H9 (cell line): ENCODE data around the gene TTC39B. TPM values are rescaled to one million over a fixed set of nuclear protein-coding genes. Genes with fewer than 3 reads are reported as not detected.

Experiments used
- DNase-seq: peaks from one replicate; pipeline ENCODE4 v3.0.0-alpha.2; 2017
- H2AFZ ChIP-seq: one replicate; pipeline ENCODE4 v1.6.1; 2013; ENCODE audit warnings: mild to moderate bottlenecking, low read length, control low read depth, moderate library complexity
- H2AK5ac ChIP-seq: 2 replicates; pipeline ENCODE4 v1.6.1; 2013; ENCODE audit warnings: low read length, control low read depth, mixed read lengths; ENCODE audit not compliant: insufficient read length
- H2BK120ac ChIP-seq: one replicate; pipeline ENCODE4 v1.6.1; 2013; ENCODE audit warnings: low read depth, mild to moderate bottlenecking, low read length, control low read depth, inconsistent platforms; ENCODE audit not compliant: poor library complexity, severe bottlenecking
- H2BK12ac ChIP-seq: 2 replicates; pipeline ENCODE4 v1.6.1; 2013; ENCODE audit warnings: low read length, control low read depth, mixed read lengths, low read depth; ENCODE audit not compliant: insufficient read length
- H2BK15ac ChIP-seq: 2 replicates; pipeline ENCODE4 v1.6.1; 2013; ENCODE audit warnings: low read depth, low read length, control low read depth
- H2BK20ac ChIP-seq: one replicate; pipeline ENCODE4 v1.6.1; 2013; ENCODE audit warnings: low read depth, mild to moderate bottlenecking, low read length, control low read depth, inconsistent platforms; ENCODE audit not compliant: poor library complexity, severe bottlenecking
- H2BK5ac ChIP-seq: 2 replicates; pipeline ENCODE4 v1.6.1; 2013; ENCODE audit warnings: low read length, control low read depth, mixed read lengths; ENCODE audit not compliant: insufficient read length
- H3K14ac ChIP-seq: 2 replicates; pipeline ENCODE4 v1.6.1; 2013; ENCODE audit warnings: low read length, control low read depth; ENCODE audit not compliant: insufficient read depth
- H3K18ac ChIP-seq: 2 replicates; pipeline ENCODE4 v1.6.1; 2013; ENCODE audit warnings: low read depth, mild to moderate bottlenecking, mixed read lengths, low read length, control low read depth; ENCODE audit not compliant: insufficient read length
- H3K23ac ChIP-seq: 2 replicates; pipeline ENCODE4 v1.6.1; 2013; ENCODE audit warnings: low read length, control low read depth, mixed read lengths, low read depth; ENCODE audit not compliant: insufficient read length
- H3K23me2 ChIP-seq: 2 replicates; pipeline ENCODE4 v1.6.1; 2013; ENCODE audit warnings: low read depth, mild to moderate bottlenecking, mixed read lengths, low read length, control low read depth; ENCODE audit not compliant: insufficient read length, poor library complexity, severe bottlenecking
- H3K27ac ChIP-seq: 2 replicates; pipeline ENCODE4 v1.5.1; 2013; ENCODE audit warnings: low read length, control low read depth, mixed read lengths, low read depth; ENCODE audit not compliant: insufficient read length
- H3K27me3 ChIP-seq: 2 replicates; pipeline ENCODE4 v1.6.1; 2013; ENCODE audit warnings: low read length, control low read depth, inconsistent platforms; ENCODE audit not compliant: insufficient read depth
- H3K4ac ChIP-seq: 2 replicates; pipeline ENCODE4 v1.6.1; 2013; ENCODE audit warnings: low read depth, mild to moderate bottlenecking, control low read depth, inconsistent platforms, low read length, moderate library complexity
- H3K4me1 ChIP-seq: 2 replicates; pipeline ENCODE4 v1.6.1; 2013; ENCODE audit warnings: low read length, control low read depth, inconsistent platforms; ENCODE audit not compliant: insufficient read depth
- H3K4me2 ChIP-seq: 2 replicates; pipeline ENCODE4 v1.6.1; 2013; ENCODE audit warnings: low read length, control low read depth, mixed read lengths; ENCODE audit not compliant: insufficient read length, insufficient read depth
- H3K56ac ChIP-seq: 2 replicates; pipeline ENCODE4 v1.6.1; 2013; ENCODE audit warnings: low read depth, mild to moderate bottlenecking, mixed read lengths, low read length, control low read depth; ENCODE audit not compliant: insufficient read length
- H3K79me1 ChIP-seq: 2 replicates; pipeline ENCODE4 v1.6.1; 2013; ENCODE audit warnings: low read depth, mild to moderate bottlenecking, moderate library complexity, low read length, control low read depth, inconsistent platforms; ENCODE audit not compliant: insufficient read depth, poor library complexity, severe bottlenecking
- H3K79me2 ChIP-seq: 2 replicates; pipeline ENCODE4 v1.6.1; 2013; ENCODE audit warnings: low read length, control low read depth, inconsistent platforms; ENCODE audit not compliant: insufficient read depth
- H3K9ac ChIP-seq: 2 replicates; pipeline ENCODE4 v1.6.1; 2013; ENCODE audit warnings: low read length, control low read depth, mixed read lengths; ENCODE audit not compliant: insufficient read length; ENCODE audit errors: extremely low read depth
- H3K9me3 ChIP-seq: one replicate; pipeline ENCODE4 v1.6.1; 2013; ENCODE audit warnings: low read depth, low read length, inconsistent platforms; ENCODE audit not compliant: control insufficient read depth
- H3T11ph ChIP-seq: one replicate; pipeline ENCODE4 v1.6.1; 2013; ENCODE audit warnings: mild to moderate bottlenecking, low read length, control low read depth, inconsistent platforms
- H4K20me1 ChIP-seq: one replicate; pipeline ENCODE4 v1.6.1; 2013; ENCODE audit not compliant: control insufficient read depth, insufficient read length, insufficient read depth
- H4K5ac ChIP-seq: 2 replicates; pipeline ENCODE4 v1.6.1; 2013; ENCODE audit warnings: low read depth, mild to moderate bottlenecking, mixed read lengths, low read length, control low read depth; ENCODE audit not compliant: insufficient read length
- H4K8ac ChIP-seq: replicated peaks from 2 replicates; pipeline ENCODE4 v1.6.1; 2013; ENCODE audit warnings: low read length, control low read depth, mixed read lengths, low read depth; ENCODE audit not compliant: insufficient read length
- H4K91ac ChIP-seq: 2 replicates; pipeline ENCODE4 v1.6.1; 2013; ENCODE audit warnings: low read depth, mild to moderate bottlenecking, moderate library complexity, mixed read lengths, low read length, control low read depth; ENCODE audit not compliant: insufficient read length
- H3K27ac Mint-ChIP-seq, 3 experiments: 2 replicates in 2 of 3; 3 replicates in 1 of 3; pipeline ENCODE4 v1.8.0; 2020 to 2021; ENCODE audit warnings: mixed read lengths in 3 of 3, mild to moderate bottlenecking in 1 of 3, moderate library complexity in 1 of 3
- H3K27me3 Mint-ChIP-seq: 2 replicates; pipeline ENCODE4 v1.8.0; 2021; ENCODE audit warnings: low read depth, mild to moderate bottlenecking, moderate library complexity, mixed read lengths
- H3K36me3 Mint-ChIP-seq, 3 experiments: 2 replicates in 2 of 3; 3 replicates in 1 of 3; pipeline ENCODE4 v1.8.0; 2020 to 2021; ENCODE audit warnings: low read depth in 3 of 3, mixed read lengths in 3 of 3; ENCODE audit not compliant: insufficient read depth in 1 of 3
- H3K4me1 Mint-ChIP-seq, 2 experiments: 2 replicates each; pipeline ENCODE4 v1.8.0; 2020; ENCODE audit warnings: mixed read lengths in 2 of 2
- H3K4me3 Mint-ChIP-seq, 2 experiments: 2 replicates in 1 of 2; 3 replicates in 1 of 2; pipeline ENCODE4 v1.8.0; 2020 to 2021; ENCODE audit warnings: mild to moderate bottlenecking in 2 of 2, mixed read lengths in 2 of 2, moderate library complexity in 1 of 2
- H3K9me3 Mint-ChIP-seq, 2 experiments: 2 replicates in 1 of 2; 3 replicates in 1 of 2; pipeline ENCODE4 v1.8.0; 2020; ENCODE audit warnings: mild to moderate bottlenecking in 2 of 2, mixed read lengths in 2 of 2, moderate library complexity in 1 of 2
- CTCF ChIP-seq: fragments of 200-600 bp; sonication (generic); conservative IDR thresholded peaks from 3 replicates; pipeline ENCODE4 v1.8.0; 2021; ENCODE audit warnings: antibody characterized with exemption, mild to moderate bottlenecking
- total RNA-seq: library from RNA; stranded (reverse); gene quantifications from 2 replicates; pipeline ENCODE4 v1.2.1, GENCODE V29; 2021

TTC39B gene
- total RNA-seq, 1 experiment from 2014 or later, result 8.2 TPM

- H3K56ac ChIP-seq, result no peak overlapping the region
- H3K79me1 ChIP-seq, result no peaks in the 10 kb centered on the region
- no peak for DNase-seq
- TF ChIP-seq CTCF, result no peak
- peak overlapping the region in 1 of 3 experiments; percentile 72; a peak in 1 of 7 replicates for H3K27ac Mint-ChIP-seq
- H3K23me2 ChIP-seq, result no peaks in the 10 kb centered on the region
- H4K8ac ChIP-seq, result no peak overlapping the region
- H3K9ac ChIP-seq, result no peak overlapping the region
- H3K4me3 Mint-ChIP-seq, result no peak overlapping the region
- H2BK12ac ChIP-seq, result no peak overlapping the region
- no peaks in the 10 kb centered on the region for H3K79me2 ChIP-seq
- no peak overlapping the region for H3K23ac ChIP-seq
- no peak overlapping the region for H3K18ac ChIP-seq
- no peak overlapping the region for H2BK20ac ChIP-seq
- H2AFZ ChIP-seq, result no peak overlapping the region
- H3K9me3 Mint-ChIP-seq, result no peaks in the 10 kb centered on the region
- H3K4me1 ChIP-seq, result peaks cover 10% of the 10 kb centered on the region; the same call in 1 of the 2 replicates
- no peak overlapping the region for H3K4ac ChIP-seq
- no peak overlapping the region for H3K4me2 ChIP-seq
- no peaks in the 10 kb centered on the region for H3K9me3 ChIP-seq
- no peak overlapping the region for H2AK5ac ChIP-seq
- H4K91ac ChIP-seq, result no peak overlapping the region
- no peaks in the 10 kb centered on the region for H3K27me3 Mint-ChIP-seq
- H3K27ac ChIP-seq, result no peak overlapping the region
- H2BK120ac ChIP-seq, result no peak overlapping the region
- H3T11ph ChIP-seq, result no peak overlapping the region
- H3K27me3 ChIP-seq, result no peaks in the 10 kb centered on the region
- no peak overlapping the region for H2BK5ac ChIP-seq
- H4K5ac ChIP-seq, result no peak overlapping the region
- H4K20me1 ChIP-seq, result no peaks in the 10 kb centered on the region
- no peak overlapping the region for H3K14ac ChIP-seq
- H2BK15ac ChIP-seq, result no peak overlapping the region
- no peaks in the 10 kb centered on the region; a peak in 1 of 7 replicates for H3K36me3 Mint-ChIP-seq
- H3K4me1 Mint-ChIP-seq, result peaks cover 47 to 50% of the 10 kb centered on the region in 2 experiments
These were observed 60.3 kb downstream of the TTC39B start for GRCh38 chr9:15246708-15247107.
